A549 (cell line): Measurements from ENCODE around the gene TRIM26.

Source experiments
- FOSB ChIP-seq: fragments of 250-450 bp; sonication (Bioruptor Pico); IDR thresholded peaks from 2 replicates; pipeline ENCODE4 v1.5.0; 2020; ENCODE audit warnings: mild to moderate bottlenecking, moderate library complexity
- HEYL ChIP-seq: fragments of 250-450 bp; sonication (Bioruptor Pico); IDR thresholded peaks from 2 replicates; pipeline ENCODE4 v1.8.0; 2021; ENCODE audit warnings: mild to moderate bottlenecking, moderate library complexity
- TF ChIP-seq, protein P1 (sequence below): fragments of >200 bp; sonication (Bioruptor Twin); formaldehyde crosslinking; IDR thresholded peaks from 3 replicates; pipeline ENCODE4 v1.5.1; 2016

GRCh38 chr6:30157581-30157980 lies 55.6 kb downstream of the TRIM26 start:
- TF ChIP-seq, protein P1, sequence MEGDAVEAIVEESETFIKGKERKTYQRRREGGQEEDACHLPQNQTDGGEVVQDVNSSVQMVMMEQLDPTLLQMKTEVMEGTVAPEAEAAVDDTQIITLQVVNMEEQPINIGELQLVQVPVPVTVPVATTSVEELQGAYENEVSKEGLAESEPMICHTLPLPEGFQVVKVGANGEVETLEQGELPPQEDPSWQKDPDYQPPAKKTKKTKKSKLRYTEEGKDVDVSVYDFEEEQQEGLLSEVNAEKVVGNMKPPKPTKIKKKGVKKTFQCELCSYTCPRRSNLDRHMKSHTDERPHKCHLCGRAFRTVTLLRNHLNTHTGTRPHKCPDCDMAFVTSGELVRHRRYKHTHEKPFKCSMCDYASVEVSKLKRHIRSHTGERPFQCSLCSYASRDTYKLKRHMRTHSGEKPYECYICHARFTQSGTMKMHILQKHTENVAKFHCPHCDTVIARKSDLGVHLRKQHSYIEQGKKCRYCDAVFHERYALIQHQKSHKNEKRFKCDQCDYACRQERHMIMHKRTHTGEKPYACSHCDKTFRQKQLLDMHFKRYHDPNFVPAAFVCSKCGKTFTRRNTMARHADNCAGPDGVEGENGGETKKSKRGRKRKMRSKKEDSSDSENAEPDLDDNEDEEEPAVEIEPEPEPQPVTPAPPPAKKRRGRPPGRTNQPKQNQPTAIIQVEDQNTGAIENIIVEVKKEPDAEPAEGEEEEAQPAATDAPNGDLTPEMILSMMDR: no peak
- no peak for TF ChIP-seq FOSB
- TF ChIP-seq HEYL (CRISPR knock-in tag): no peak
